Activated naive CD4-positive, alpha-beta T cell treated with anti-CD3 and anti-CD28 coated beads, Interleukin-2, amount 10 ng/mL, durations not matched to agents 7 days and 5 days (primary cell): Measurements from ENCODE around the gene HADHB.

Experiments
- CTCF ChIA-PET: fragments of 350-600 bp; sonication (Branson Sonifier 250); formaldehyde crosslinking; loops from one replicate; lab custom pipeline; 2021; ENCODE audit warnings: antibody characterized with exemption; lab: Charles Lee
- DNase-seq: peaks from one replicate; pipeline ENCODE4 v3.0.0-alpha.2; 2020
- H3K27ac Mint-ChIP-seq: one replicate; pipeline ENCODE4 v1.8.0; 2021; ENCODE audit warnings: mild to moderate bottlenecking, moderate library complexity, mixed read lengths
- H3K27me3 Mint-ChIP-seq: one replicate; pipeline ENCODE4 v1.8.0; 2021; ENCODE audit warnings: mild to moderate bottlenecking, mixed read lengths
- H3K36me3 Mint-ChIP-seq: one replicate; pipeline ENCODE4 v1.8.0; 2021; ENCODE audit warnings: mixed read lengths
- H3K4me1 Mint-ChIP-seq: one replicate; pipeline ENCODE4 v1.8.0; 2021; ENCODE audit warnings: mixed read lengths
- H3K4me3 Mint-ChIP-seq: one replicate; pipeline ENCODE4 v1.8.0; 2021; ENCODE audit warnings: mild to moderate bottlenecking, moderate library complexity, mixed read lengths
- H3K9me3 Mint-ChIP-seq: one replicate; pipeline ENCODE4 v1.8.0; 2021; ENCODE audit warnings: mixed read lengths

The HADHB gene

GRCh38 chr2:26335231-26335630, 90.5 kb downstream of the HADHB start:
- no peaks in the 10 kb centered on the region for H3K27me3 Mint-ChIP-seq
- H3K36me3 Mint-ChIP-seq: no peaks in the 10 kb centered on the region
- DNase-seq: no peak
- no peaks in the 10 kb centered on the region for H3K9me3 Mint-ChIP-seq
- H3K4me3 Mint-ChIP-seq: no peak overlapping the region
- CTCF ChIA-PET: interaction anchor here (0.7 kb wide), 1 partner anchor 1139 kb away, joined by 3 read pairs; no protein-coding TSS in a partner anchor
- peaks cover 6% of the 10 kb centered on the region for H3K4me1 Mint-ChIP-seq
- H3K27ac Mint-ChIP-seq: no peak overlapping the region

GRCh38 chr2:26336719-26337118, 92.0 kb downstream of the HADHB start:
- H3K9me3 Mint-ChIP-seq: no peaks in the 10 kb centered on the region
- H3K4me1 Mint-ChIP-seq: peaks cover 2% of the 10 kb centered on the region
- no peaks in the 10 kb centered on the region for H3K36me3 Mint-ChIP-seq
- DNase-seq: no peak
- CTCF ChIA-PET: interaction anchor here (0.6 kb wide), 1 partner anchor 636 kb away, joined by 4 read pairs; no protein-coding TSS in a partner anchor
- H3K27ac Mint-ChIP-seq: no peak overlapping the region
- no peaks in the 10 kb centered on the region for H3K27me3 Mint-ChIP-seq
- no peak overlapping the region for H3K4me3 Mint-ChIP-seq

- no peak for DNase-seq
- H3K36me3 Mint-ChIP-seq: no peaks in the 10 kb centered on the region
- no peak overlapping the region for H3K4me3 Mint-ChIP-seq
- CTCF ChIA-PET: no interaction called here
- no peak overlapping the region for H3K27ac Mint-ChIP-seq
- no peaks in the 10 kb centered on the region for H3K27me3 Mint-ChIP-seq
- H3K9me3 Mint-ChIP-seq: no peaks in the 10 kb centered on the region
- peaks cover 2% of the 10 kb centered on the region for H3K4me1 Mint-ChIP-seq
Measured at GRCh38 chr2:26337298-26337697, 92.6 kb downstream of the HADHB start.
